RWPE2 (cell line): ENCODE results near the gene FBXO4.
A peak's percentile ranks its signal among the peaks of the same experiment; 100 is the strongest.

Experiments
- ATAC-seq: fragments of 200-7000 bp; cut with Tn5 transposase; 3 replicates; pipeline ENCODE4 v1.9.1; 2021; ENCODE audit warnings: low read depth
- DNase-seq: peaks from one replicate; pipeline ENCODE4 v3.0.0-alpha.2; 2020; ENCODE audit warnings: low spot score
- H3K27ac ChIP-seq: fragments of 450-650 bp; 2 replicates; pipeline ENCODE4 v1.5.1; 2017; ENCODE audit warnings: mild to moderate bottlenecking; ENCODE audit not compliant: poor library complexity, severe bottlenecking
- H3K27me3 ChIP-seq: fragments of 250-450 bp; sonication (Bioruptor Pico); 2 replicates; pipeline ENCODE4 v1.5.1; 2021; ENCODE audit warnings: mild to moderate bottlenecking, moderate library complexity; ENCODE audit not compliant: insufficient read depth, poor library complexity, severe bottlenecking
- H3K36me3 ChIP-seq: fragments of 250-450 bp; sonication (Bioruptor Pico); 2 replicates; pipeline ENCODE4 v1.5.1; 2020; ENCODE audit warnings: low read depth, mild to moderate bottlenecking, moderate library complexity
- H3K4me1 ChIP-seq: fragments of 250-450 bp; sonication (Bioruptor Pico); 2 replicates; pipeline ENCODE4 v1.5.1; 2021; ENCODE audit warnings: mild to moderate bottlenecking, moderate library complexity; ENCODE audit not compliant: insufficient read depth, poor library complexity, severe bottlenecking
- H3K4me3 ChIP-seq: fragments of 250-450 bp; sonication (Bioruptor Pico); 2 replicates; pipeline ENCODE4 v1.5.1; 2021; ENCODE audit warnings: mild to moderate bottlenecking, moderate library complexity; ENCODE audit not compliant: severe bottlenecking
- H3K9me3 ChIP-seq: fragments of 250-450 bp; sonication (Bioruptor Pico); 2 replicates; pipeline ENCODE4 v1.5.1; 2021; ENCODE audit warnings: mild to moderate bottlenecking, moderate library complexity; ENCODE audit not compliant: severe bottlenecking
- TF ChIP-seq, protein P1 (sequence below): fragments of 450-650 bp; IDR thresholded peaks from one replicate; pipeline ENCODE4 v1.5.1; 2017; ENCODE audit warnings: mild to moderate bottlenecking, moderate library complexity; ENCODE audit not compliant: poor library complexity, severe bottlenecking

The FBXO4 gene

GRCh38 chr5:41903382-41903891 lies 21.6 kb upstream of the FBXO4 start:
- DNase-seq: no peak
- H3K27ac ChIP-seq: peak overlapping the region; percentile 44
- peaks cover 30% of the 10 kb centered on the region for H3K36me3 ChIP-seq
- H3K4me1 ChIP-seq: no peaks in the 10 kb centered on the region
- TF ChIP-seq, protein P1, sequence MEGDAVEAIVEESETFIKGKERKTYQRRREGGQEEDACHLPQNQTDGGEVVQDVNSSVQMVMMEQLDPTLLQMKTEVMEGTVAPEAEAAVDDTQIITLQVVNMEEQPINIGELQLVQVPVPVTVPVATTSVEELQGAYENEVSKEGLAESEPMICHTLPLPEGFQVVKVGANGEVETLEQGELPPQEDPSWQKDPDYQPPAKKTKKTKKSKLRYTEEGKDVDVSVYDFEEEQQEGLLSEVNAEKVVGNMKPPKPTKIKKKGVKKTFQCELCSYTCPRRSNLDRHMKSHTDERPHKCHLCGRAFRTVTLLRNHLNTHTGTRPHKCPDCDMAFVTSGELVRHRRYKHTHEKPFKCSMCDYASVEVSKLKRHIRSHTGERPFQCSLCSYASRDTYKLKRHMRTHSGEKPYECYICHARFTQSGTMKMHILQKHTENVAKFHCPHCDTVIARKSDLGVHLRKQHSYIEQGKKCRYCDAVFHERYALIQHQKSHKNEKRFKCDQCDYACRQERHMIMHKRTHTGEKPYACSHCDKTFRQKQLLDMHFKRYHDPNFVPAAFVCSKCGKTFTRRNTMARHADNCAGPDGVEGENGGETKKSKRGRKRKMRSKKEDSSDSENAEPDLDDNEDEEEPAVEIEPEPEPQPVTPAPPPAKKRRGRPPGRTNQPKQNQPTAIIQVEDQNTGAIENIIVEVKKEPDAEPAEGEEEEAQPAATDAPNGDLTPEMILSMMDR: no peak
- peak overlapping the region; percentile 61 for H3K4me3 ChIP-seq
- H3K27me3 ChIP-seq: no peaks in the 10 kb centered on the region
- no peaks in the 10 kb centered on the region for H3K9me3 ChIP-seq
- no peak for ATAC-seq

GRCh38 chr5:41903892-41904799 lies 20.9 kb upstream of the FBXO4 start, which contains the start of gene RIMOC1:
RIMOC1 (plus strand) TSS chr5:41904344; CDS start chr5:41904368, 24 bp downstream.
- peak; percentile 99 for ATAC-seq
- peak; percentile 99 for DNase-seq
- H3K36me3 ChIP-seq: peaks cover 37% of the 10 kb centered on the region
- no peaks in the 10 kb centered on the region for H3K27me3 ChIP-seq
- peak within 1 kb of the TSS; percentile 44 for H3K27ac ChIP-seq
- peak within 1 kb of the TSS; percentile 61 for H3K4me3 ChIP-seq
- TF ChIP-seq, protein P1: no peak
- H3K4me1 ChIP-seq: no peaks in the 10 kb centered on the region
- H3K9me3 ChIP-seq: no peaks in the 10 kb centered on the region

- TF ChIP-seq, protein P1: no peak
- H3K27me3 ChIP-seq: no peaks in the 10 kb centered on the region
- H3K9me3 ChIP-seq: no peaks in the 10 kb centered on the region
- ATAC-seq (no peak), DNase-seq (no peak)
- H3K4me3 ChIP-seq: no peak overlapping the region
- no peaks in the 10 kb centered on the region for H3K4me1 ChIP-seq
- H3K27ac ChIP-seq: no peak overlapping the region
- peaks cover 57% of the 10 kb centered on the region for H3K36me3 ChIP-seq
Measured at GRCh38 chr5:41906151-41906550, 18.9 kb upstream of the FBXO4 start.

DNA sequence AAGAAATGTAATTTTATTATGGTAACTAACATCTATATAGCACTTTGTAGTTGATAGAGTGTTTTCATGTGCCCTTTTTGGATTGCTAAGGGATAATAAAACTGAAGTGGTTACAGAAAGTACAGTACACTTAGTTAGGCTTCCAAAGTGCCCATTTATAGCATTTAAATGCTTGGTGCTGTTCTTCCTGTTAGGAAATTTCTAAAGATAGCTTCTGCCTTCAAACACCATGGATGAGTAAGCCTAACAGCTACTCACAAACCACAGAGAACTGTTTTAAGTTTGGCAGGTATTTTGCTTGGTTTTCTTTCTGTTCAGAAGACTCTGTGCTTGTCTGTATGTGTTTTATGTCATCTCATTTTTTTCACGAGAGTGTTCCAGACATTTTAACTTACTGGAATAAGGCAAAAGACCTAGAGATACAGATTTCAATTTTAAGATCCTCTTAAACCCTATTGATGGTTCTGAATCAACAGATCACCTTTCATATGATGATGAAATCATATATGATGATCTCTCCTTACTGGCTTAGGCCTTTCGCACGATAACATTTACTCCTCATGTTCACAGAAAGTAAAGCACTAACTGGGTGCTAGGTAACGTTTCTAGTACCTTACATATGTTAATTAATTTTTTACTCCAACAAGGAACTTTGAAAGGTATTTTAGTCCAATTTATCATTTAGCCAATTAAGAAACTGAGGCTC lies 16.6 kb upstream of the FBXO4 start:
- DNase-seq (no peak), ATAC-seq (no peak)
- Histone ChIP-seq H3K27ac (no peak overlapping the region), H3K4me3 (no peak overlapping the region), H3K4me1 (no peaks in the 10 kb centered on the region), H3K27me3 (no peaks in the 10 kb centered on the region), H3K36me3 (peaks cover 81% of the 10 kb centered on the region), H3K9me3 (no peaks in the 10 kb centered on the region)
- TF ChIP-seq, protein P1: no peak
